HEK293T (cell line): ENCODE data around the gene HIVEP2.

Experiments used
- BHLHE40 ChIP-seq: fragments of 450-650 bp; IDR thresholded peaks from 2 replicates; pipeline ENCODE4 v1.6.1; 2016; ENCODE audit warnings: mild to moderate bottlenecking, moderate library complexity, borderline replicate concordance
- FOXA1 ChIP-seq: fragments of 450-650 bp; IDR thresholded peaks from 2 replicates; pipeline ENCODE4 v1.6.1; 2016; ENCODE audit warnings: mild to moderate bottlenecking
- FOXM1 ChIP-seq: fragments of 450-650 bp; IDR thresholded peaks from 2 replicates; pipeline ENCODE4 v1.6.1; 2017; ENCODE audit warnings: mild to moderate bottlenecking, borderline replicate concordance
- LEF1 ChIP-seq: fragments of 450-650 bp; IDR thresholded peaks from 2 replicates; pipeline ENCODE4 v1.6.1; 2017; ENCODE audit warnings: mild to moderate bottlenecking, borderline replicate concordance
- SP1 ChIP-seq: fragments of 450-650 bp; IDR thresholded peaks from 2 replicates; pipeline ENCODE4 v1.6.1; 2017

DNA sequence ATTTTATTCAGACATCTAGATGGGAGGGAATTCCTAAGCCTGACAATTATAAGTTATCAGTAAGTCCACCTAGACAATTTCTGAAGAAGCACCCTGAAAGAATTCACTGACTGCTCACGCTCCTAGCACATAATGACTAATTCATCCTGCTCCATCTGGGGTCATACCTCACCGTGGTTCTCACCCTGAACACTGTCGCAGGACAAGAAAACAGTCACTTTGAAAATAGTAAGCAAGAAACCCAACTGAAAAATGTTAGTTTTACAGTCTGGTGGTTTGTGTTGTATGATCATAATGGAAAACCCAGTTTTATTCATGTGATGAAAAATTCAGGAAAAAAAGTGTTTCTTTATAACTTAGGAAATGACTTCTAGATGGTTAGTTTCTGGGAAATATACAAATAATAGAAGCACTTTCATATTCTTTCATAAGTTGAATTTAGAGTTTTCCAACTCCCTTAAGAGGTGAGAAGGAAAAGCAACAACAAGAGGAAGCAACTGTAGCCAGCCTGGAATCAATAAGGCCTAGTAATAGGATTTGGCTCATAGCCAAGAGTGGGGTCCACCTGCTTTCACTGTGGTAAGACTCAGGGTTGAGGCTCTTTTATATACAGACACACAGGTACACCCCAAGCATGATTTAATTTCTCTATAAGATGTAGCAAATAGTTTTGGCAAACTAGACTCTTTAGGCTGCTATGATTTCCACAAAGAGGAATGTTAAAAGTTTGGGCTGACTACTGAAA is 94.1 kb downstream of the HIVEP2 start:
- TF ChIP-seq FOXM1, result no peak
- no peak for TF ChIP-seq FOXA1
- no peak for TF ChIP-seq BHLHE40
- no peak for TF ChIP-seq LEF1
- no peak for TF ChIP-seq SP1
